Measurements from ENCODE around the gene ISG20L2.

ISG20L2 gene

DNA sequence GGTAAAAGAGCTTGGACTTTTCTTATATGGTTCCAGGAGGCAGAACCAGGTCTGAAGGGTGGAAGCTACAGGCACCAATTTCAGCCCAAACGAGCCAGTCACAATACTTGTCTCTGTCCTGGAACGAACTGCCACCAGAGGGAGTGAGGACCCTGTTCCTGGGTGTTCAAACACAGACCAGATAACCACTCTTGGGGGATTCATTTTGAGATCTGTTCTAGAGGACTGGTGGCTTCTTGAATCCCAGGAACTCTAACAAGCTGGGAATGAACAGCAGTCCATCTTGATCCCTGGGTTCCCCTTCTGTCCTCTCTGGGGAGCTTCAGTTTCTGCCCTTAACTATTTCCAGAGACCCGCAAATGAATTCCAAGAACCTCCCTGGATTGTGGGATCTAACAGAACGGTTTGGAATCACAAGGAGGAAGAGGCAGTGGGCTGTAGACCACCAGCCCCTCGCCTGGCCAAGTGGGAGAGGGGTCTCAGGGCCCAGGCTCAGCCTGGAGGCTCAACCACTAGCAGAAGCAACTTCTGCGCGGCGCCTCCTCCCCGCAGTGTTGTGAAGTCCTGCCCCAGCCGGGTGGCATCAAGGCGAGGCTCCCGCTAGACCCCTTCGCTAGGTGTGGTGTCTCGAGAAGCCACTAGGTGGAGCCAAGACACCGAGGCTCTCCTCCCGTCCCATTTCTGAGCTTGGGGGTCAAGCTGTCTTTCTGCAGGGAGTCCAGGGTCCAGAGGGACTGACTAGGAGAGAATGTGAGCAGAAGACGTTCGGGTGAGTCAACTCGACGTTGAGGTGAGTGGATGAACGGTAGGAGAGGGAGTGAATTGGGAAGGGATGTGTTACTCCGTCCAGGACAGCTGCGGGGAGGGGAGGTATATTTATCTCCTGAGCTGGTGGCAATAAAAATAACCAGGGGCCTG lies 39.3 kb downstream of the ISG20L2 start:
- peak; percentile 45 for DNase-seq (ENCODE audit: low spot score)

DNA sequence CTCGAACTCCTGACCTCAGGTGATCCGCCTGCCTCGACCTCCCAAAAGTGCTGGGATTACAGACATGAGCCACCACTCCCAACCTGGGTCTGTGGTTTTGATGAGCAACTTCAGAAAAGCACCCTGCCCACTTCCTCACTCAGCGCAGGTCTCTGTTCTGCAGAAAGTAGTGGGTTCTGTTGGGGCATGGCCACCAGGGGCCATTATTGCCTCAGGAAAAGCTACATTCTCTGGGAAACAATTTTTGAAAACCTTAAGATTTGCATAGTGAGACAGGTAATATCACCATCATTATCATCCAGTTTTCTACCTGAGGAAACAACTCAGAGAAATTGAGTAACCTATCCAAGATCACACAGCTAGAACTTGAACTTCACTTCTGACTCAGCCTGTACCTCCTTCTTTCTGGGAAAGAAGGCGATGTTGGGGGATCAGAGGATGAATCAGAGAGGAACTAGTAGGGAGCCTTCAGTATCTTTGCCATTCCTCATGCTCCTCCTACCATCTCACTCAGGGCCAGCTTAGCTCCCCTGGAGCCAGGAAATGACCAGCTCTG lies 44.3 kb downstream of the ISG20L2 start:
- DNase-seq (ENCODE audit: low spot score) = no peak

DNA sequence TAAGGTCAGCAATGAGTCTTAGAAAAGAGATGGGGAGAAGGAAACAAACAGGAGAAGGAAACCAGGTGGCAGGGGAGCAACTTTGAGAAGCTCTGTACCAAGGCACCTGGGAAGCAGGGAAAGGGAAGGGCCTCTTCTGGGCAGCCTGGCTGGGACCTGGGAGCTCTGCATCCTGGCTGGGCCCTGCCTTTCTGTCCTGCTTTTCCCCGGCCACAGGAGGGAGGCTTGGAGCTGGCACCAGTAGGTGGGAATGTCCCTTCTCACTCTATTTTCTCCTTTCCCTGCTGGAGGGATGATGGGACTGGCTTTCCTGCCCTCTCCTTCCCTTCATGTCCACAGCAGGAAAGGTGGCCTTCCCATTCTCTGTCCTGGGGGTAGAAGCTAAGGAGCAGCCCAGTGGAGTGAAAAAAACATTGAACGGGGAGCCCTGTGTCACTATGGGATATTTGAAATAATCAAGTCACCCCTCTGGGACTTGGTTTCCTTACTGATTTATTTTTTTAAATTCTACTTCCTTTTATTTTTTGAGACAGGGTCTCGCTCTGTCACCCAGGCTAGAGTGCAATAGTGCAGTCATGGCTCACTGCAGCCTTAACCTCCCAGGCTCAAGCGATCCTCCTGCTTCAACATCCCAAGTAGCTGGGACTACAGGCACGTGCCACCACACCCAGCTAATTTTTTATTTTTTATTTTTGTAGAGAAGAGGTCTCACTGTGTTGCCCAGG lies 46.2 kb downstream of the ISG20L2 start:
- DNase-seq (ENCODE audit: low spot score) = no peak

GRCh38 chr1:156681196-156681960 lies 47.2 kb downstream of the ISG20L2 start:
- no peak for DNase-seq (ENCODE audit: low spot score)

DNA sequence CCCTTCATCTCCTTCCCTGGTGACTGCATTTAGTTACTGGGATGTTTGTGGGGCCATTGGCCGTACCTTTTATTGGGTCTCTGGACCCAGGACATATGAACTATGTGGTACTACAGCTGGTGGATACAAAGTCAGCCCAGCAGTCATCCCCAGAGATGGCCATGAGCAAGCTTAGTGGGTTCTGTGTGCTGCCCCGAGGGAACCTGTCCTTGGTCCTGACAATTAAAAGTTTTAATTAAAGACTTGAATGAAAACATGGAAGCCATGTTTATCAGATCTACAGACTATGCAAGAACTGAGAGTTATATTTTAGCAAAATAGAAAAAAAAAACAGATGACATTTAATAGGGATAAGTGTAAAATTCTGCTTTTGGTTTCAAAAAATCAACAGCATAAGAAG lies 48.5 kb downstream of the ISG20L2 start:
- no peak for DNase-seq (ENCODE audit: low spot score)

DNA sequence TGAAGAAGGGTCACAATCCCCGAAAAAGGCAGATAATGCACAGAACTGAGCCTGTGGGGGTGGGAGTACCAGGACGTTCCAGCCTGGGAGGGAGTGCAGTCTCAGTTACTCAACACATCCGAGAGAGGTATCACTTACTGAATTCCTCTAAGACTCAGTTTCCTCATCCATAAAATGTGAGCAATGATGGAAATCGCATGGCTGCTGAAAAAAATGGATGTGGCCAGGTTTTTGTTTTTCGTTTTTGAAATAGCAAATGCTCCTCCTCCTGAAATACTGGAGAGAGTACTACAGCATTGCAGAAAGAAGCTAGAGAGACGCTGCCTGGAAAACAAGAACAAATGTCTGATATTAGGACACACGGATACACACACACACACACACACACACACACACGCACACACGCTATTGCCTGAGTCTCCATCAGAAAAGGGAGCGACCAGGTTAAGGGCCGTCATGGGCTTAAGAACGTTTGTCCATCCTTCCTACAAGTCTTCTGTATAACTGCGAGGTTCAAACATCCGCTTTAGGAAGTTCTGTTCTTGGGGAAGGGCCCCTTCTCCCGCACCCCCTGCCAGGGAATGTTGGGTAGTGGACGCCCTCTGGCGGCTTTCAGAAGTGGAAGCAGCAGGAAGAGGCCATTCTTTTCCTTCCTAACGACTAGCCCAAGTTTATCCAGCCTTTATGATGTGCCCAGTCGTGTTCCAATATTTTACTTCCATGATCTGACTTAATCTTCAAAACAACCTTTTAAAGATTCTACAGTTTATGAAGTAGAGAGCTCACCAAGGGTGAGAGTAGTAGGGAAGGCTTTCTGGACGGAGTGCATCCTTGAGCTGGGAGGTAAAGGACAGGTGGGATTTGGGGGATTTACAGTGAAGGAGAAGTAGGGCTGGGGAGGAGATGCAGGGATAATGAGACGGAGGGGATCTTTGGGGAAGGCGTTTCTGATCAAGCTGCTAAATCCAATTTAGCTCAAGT lies 50.7 kb downstream of the ISG20L2 start:
- DNase-seq (ENCODE audit: low spot score) = peak; percentile 88

DNA sequence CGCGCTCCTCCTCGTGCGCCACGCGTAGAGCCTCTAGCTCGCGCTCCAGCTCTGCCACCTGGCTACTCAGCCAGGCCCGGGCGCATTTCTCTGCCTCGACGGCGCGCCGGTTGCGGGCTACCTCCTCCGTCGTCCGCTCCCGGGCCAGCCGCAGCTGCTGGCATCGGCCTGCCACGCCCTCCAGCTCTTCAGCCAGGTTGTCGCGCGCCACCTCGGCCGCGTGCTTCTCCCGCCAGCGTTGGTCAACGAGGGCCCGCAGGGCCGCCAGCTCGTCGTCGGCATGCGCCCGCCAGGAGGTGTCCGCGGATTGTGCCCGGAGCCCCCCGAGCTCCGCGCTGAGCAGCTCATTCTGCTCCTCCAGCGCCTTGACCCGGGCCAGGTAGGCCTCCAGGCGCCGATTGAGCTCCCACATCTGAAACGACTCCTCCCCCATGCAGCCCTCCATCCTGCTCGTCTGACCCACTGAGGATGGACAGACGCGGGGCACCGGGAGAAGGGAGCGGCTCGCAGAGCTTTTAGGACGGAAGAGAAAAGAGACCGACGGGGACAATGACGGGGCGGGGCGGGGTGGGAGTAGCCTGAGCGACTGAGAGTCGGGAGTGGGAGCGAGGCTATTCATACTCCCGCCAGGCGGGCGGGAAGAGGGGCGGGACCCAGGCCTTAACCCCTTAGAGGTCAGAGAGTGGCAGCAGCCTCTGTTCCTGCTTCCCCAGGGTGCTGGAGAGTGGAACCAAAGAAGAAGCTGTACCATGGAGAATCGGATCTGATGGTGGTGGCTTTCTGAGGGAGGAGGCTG lies 51.5 kb downstream of the ISG20L2 start, which contains the start of gene NES:
NES (minus strand) TSS at position 588 of the 796 bp plus-strand sequence; CDS start at position 445, 143 bp downstream.
- no peak for DNase-seq (ENCODE audit: low spot score)

- no peak for DNase-seq (ENCODE audit: low spot score)
Measured at GRCh38 chr1:156676114-156676819, 52.3 kb downstream of the ISG20L2 start.

GRCh38 chr1:156675210-156676113 lies 53.1 kb downstream of the ISG20L2 start:
- no peak for DNase-seq (ENCODE audit: low spot score)

DNA sequence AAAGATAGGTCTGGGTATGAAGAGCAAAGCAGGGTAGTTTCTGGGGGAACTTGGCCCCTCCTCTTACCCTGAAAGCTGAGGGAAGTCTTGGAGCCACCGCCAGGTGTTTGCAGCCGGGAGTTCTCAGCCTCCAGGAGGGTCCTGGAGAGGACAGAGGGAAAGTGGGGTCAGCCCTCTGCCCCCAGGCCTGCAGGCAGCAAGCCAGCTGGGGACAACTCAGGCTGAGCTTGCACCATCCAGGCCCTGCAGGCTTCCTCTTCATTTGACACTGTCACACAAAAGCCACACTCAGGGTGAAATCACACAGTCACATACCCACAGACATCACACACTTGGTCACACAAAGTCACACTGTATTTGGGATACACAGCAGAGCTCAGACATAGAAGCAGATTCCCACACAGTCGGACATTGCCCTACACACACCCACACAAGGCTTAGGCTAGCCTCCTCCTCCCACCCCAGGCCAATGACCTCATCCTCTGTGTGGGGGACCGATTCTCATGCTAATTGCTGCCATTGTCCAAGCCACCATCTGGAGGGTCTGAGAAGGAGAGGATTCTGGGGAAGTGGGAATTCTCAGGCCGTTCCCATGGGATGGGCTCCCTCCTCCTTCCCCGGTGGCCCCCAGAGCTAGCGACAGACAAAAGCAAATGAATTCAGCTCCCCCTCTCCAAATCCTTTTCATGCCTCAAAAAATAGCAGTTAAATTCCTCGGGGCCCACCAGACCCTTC lies 55.0 kb downstream of the ISG20L2 start:
- DNase-seq (ENCODE audit: low spot score) = no peak
